KBM-7 (cell line): Measurements from ENCODE around the gene SH3BP1.
"Not testable (repeated sequence)": the region's sequence is repeated elsewhere in the genome, so short reads cannot be mapped to it uniquely, and the experiment has no call there.

Source experiments
- DNase-seq: peaks from one replicate; pipeline ENCODE4 v3.0.0-alpha.2; 2015
- in situ Hi-C: fragments of 300-500 bp; cut with MboI; formaldehyde crosslinking; loops from 2 replicates; pipeline ENCODE4 v1.14.3; 2020; ENCODE audit warnings: low sequenced_read_pairs, low pct_unique_long_range_greater_than_20kb, mixed read lengths

Gene SH3BP1

DNA sequence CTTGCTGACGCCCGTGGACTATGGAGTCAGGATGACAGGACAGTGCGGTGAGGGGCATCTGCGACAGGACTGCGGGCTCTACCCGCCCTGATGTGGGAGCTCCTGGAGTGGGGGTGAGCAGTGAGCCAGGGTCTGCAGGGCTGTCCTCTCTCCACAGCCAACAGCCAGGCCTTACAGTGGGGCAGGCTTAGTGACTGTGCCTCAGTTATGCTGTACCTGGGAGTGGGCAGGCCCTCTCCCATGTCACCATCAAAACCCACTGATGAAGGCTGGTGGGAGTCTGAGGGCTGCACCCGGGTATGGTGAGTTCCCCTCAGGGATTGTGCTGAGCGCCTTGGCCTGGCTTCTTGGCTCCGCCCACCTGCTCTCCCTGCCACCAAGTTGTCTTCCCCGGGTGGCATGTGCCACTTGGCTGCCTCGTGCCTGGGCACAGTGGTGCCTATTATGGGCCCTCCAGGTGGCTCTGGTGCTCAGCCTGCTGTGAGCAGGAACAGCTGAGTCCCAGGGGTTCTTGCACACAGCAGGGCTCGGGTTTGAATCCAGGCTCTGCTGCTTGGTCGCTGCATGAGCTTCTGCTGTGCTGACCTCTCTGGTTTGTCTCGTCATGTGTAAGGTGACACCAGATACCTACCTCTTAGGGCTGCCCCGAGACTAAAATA lies 53.3 kb downstream of the SH3BP1 start:
- no peak for DNase-seq
- in situ Hi-C loops: no loop called here

DNA sequence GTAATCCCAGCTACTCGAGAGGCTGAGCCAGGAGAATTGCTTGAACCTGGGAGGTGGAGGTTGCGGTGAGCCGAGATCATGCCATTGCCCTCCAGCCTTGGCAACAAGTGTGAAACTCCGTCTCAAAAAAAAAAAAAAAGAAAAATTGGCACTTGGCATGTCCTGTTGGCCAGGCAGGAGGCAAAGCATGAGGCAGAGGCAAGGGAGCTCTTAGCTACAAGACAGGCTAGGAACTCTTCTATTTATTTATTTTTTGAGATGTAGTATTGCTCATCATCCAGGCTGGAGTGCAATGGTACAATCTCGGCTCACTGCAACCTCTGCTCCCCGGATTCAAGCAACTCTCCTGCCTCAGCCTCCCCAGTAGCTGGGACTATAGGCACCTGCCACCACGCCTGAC lies 54.7 kb downstream of the SH3BP1 start:
- in situ Hi-C loops: not testable (repeated sequence)

DNA sequence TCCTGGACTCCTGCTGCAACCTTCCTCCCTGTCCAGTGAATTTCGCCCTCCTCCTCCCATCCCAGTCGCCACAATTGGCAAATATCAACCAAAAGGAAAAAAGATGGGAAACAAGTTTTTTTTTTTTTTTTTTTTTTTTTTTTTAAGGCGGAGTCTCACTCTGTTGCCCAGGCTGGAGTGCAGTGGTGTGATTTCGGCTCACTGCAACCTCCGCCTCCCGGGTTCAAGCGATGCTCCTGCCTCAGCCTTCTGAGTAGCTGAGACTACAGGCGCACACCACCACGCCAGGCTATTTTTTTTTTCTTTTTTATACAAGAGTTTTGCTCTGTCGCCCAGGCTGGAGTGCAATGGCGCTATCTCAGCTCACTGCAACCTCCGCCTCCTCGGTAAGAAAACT lies 56.8 kb downstream of the SH3BP1 start:
- DNase-seq, in situ Hi-C loops: not testable (repeated sequence)

More for the DNA sequence above, 54.7 kb downstream of the SH3BP1 start:
- DNase-seq: not testable (repeated sequence)

DNA sequence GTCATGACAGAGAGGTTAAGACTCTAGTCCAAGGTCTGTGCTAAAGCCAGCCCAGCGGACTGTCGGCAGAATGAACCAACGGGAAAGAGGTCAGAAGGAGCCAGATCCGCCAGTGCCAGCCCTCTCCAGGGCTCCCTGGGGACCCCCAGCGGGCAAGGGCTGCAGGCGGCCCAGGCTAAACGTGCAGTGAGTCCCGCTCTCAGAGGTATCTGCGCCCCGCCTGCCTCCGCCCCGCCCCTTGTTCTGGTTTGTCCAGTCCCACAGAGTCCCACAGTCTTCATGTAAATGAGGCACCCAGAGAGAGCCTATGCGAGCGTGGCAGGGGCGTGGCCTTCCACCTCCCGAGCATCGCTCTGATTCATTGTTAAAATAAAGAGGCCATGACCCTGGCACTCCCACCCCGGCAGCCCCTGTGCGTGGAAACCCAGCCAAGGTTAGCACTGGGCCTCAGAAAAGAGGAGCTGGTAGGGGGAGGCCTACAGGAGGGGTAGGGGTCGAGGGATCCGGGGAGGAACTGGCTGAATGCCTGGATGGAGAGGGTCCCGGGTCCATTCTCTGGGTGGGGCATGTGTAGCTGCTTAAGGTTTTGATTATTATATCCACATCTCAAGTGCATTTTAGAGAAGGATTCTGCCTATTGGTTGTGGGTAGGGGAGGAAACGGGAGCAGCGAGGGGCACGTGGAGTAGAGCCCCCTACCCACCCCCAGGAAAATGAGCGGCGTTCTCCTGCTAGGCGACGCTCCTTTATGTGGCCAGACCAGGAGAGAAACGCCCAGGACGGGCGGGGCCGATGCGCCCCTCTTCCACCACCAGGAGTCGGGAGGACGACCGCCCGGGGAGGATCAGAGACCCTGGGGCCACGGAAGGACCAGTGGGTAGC lies 57.4 kb downstream of the SH3BP1 start, which contains the start of gene TRIOBP:
Gene TRIOBP, plus strand, starts transcription at position 392 of the 881 bp plus-strand sequence. CDS start 4,318 bp downstream, outside the sequence.
- in situ Hi-C loops: no loop called here
- no peak for DNase-seq

DNA sequence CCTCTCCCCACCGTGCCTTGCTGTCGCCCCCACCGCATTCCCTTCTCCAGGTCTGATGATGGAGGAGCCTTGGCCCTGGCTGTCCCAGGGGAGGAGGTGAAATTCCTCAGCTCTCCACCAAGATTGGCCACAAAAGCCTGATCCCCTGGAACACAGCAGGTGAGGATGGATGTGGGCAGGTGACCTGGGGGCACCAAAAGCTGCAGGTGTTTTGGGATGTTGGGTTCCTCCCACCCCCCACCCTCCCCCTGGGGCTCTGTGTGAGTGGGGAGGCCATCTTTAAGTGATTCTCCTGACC lies 58.0 kb downstream of the SH3BP1 start:
- DNase-seq: no peak
- in situ Hi-C loops: no loop called here

DNA sequence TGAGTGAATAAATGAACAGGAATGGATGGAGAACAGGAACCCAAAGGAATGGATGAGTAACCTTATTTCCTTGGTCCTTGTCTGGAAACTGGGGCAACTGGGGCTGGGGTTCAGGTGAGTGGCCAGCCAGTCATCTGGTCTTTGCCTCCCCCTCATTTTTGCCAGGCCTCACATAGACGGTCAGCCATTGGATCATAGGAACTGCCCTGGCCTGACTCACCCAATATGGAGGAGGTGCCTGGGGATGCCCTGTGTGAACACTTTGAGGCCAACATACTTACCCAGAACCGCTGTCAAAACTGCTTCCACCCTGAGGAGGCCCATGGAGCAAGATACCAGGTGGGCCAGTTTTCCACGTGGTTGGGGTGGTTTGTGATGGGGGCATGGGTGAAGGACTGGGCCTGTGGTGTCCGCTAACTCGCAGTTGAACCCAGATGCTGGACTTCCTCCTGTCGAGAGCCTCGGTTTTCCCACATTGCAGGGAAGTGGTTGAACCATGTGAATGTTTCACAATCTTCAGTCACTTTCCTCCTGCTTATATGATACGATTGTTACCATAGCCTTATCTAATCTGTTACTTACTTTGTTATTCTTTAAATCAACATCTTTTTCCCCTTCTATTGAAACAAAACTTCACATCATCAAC lies 61.8 kb downstream of the SH3BP1 start:
- in situ Hi-C loops: no loop called here
- peak; percentile 7 for DNase-seq

DNA sequence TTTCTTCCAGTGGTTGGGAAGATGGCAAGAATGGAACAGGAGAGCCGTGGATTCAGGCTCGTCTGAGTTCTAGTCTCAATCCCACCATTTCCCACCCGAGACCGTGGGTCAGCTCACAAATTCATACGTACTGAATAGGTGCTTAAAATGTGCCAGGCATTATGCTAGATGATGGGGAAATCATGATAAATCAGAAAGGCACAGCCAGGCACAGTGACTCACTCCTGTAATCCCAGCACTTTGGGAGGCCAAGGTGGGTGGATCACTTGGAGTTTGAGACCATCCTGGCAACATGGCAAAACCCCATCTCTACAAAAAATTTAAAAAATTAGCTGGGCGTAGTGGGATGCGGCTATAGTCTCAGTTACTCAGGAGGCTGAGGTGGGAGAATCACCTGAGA lies 64.4 kb downstream of the SH3BP1 start:
- in situ Hi-C loops: no loop called here
- DNase-seq: no peak

DNA sequence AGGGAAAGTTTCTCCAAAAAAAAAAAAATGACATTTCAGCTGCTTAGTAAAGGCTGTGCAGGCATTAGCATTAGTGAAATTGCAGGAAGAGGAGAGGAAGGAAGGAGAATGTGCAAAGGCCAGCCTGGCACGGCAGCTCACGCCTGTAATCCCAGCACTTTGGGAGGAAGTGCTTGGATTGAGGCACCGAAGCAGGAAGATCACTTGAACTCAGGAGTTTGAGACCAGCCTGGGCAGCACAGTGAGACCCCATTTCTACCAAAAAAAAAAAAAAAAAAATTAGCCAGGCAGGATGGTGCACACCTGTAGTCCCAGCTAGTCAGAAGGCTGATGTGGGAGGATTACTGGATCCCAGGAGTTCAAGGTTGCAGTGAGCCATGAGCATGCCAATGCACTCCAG lies 65.2 kb downstream of the SH3BP1 start:
- no peak for DNase-seq
- in situ Hi-C loops: no loop called here

DNA sequence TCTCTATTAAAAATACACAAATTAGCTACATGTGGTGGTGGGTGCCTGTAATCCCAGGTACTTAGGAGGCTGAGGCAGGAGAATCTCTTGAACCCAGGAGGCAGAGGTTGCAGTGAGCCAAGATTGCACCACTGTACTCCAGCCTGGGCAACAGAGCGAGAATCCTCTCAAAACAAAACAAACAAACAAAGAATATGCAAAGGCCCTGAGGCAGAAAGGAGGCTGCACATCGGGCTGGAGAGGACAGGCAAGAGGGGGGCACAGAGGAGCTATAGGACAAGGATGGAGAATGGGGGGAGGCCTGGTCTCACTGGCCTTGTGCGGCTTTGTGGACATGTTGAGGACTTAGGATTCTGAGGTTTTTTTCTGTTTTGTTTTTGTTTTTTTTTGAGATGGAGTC lies 65.7 kb downstream of the SH3BP1 start:
- in situ Hi-C loops: no loop called here
- no peak for DNase-seq
